Mucosa of descending colon (tissue), 3 donors: Measurements from ENCODE around the gene CRY1. TPM values are rescaled to one million over a fixed set of nuclear protein-coding genes. Genes with fewer than 3 reads are reported as not detected.

ENCODE experiments used
- ATAC-seq: fragments of 200-7000 bp; cut with Tn5 transposase; one replicate; pipeline ENCODE4 v1.9.1; 2020; ENCODE audit warnings: mild to moderate bottlenecking, moderate library complexity
- DNase-seq, 3 donors: peaks; one replicate each; pipeline ENCODE4 v3.0.0-alpha.2; 2020
- H3K36me3 ChIP-seq: fragments of 200-600 bp; one replicate; pipeline ENCODE4 v1.8.0; 2021; ENCODE audit warnings: low read depth, mild to moderate bottlenecking
- H3K4me1 ChIP-seq: fragments of 200-600 bp; one replicate; pipeline ENCODE4 v1.8.0; 2021; ENCODE audit warnings: low read depth, mild to moderate bottlenecking
- H3K4me3 ChIP-seq: fragments of 200-600 bp; one replicate; pipeline ENCODE4 v1.8.0; 2021; ENCODE audit warnings: mild to moderate bottlenecking
- H3K9me3 ChIP-seq: fragments of 200-600 bp; one replicate; pipeline ENCODE4 v1.8.0; 2021; ENCODE audit warnings: mild to moderate bottlenecking
- CTCF ChIP-seq: fragments of 200-600 bp; IDR thresholded peaks from one replicate; pipeline ENCODE4 v1.8.0; 2022; ENCODE audit warnings: antibody characterized with exemption, mild to moderate bottlenecking
- intact Hi-C, 2 donors: fragments of 100-400 bp; cut with DNase I in 1 of 2; cut with micrococcal nuclease in 1 of 2; formaldehyde crosslinking; loops; one replicate each; pipeline versions ENCODE4 v1.11.0 to v1.11.1; 2022; cut with DNase I, micrococcal nuclease
- total RNA-seq, 3 donors: library from RNA; stranded (reverse); fragmentation: NEBNext Ultra II Directional in 2 of 3; extraction: Animal tissue kit (Norgen Biotek cat#: 25700) in 2 of 3; gene quantifications; one replicate each; pipeline versions ENCODE4 v1.2.1 to v1.2.4, GENCODE V29; 2021 to 2023
- donor health status: DM: no; HTN: no; CAD: no; lungs with moderate emphysema.
- donor health status: DM: no; HTN: no; CAD: no.
- donor health status: DM: no; HTN: yes; CAD: no.

CRY1 gene
- total RNA-seq, 3 donors from 2014 or later, result 11.4 to 22.8 (median 15.5) TPM

GRCh38 chr12:107057071-107057834, 36.1 kb downstream of the CRY1 start:
- Histone ChIP-seq H3K4me3 (no peak overlapping the region), H3K36me3 (no peaks in the 10 kb centered on the region), H3K9me3 (peaks cover 12% of the 10 kb centered on the region), H3K4me1 (no peaks in the 10 kb centered on the region)
- intact Hi-C loops, result no loop called here
- TF ChIP-seq CTCF, result no peak
- no peak for DNase-seq
- ATAC-seq, result peak; percentile 29

GRCh38 chr12:107053709-107054108, 39.6 kb downstream of the CRY1 start:
- Histone ChIP-seq H3K4me1 (no peaks in the 10 kb centered on the region), H3K36me3 (no peaks in the 10 kb centered on the region), H3K9me3 (peaks cover 12% of the 10 kb centered on the region), H3K4me3 (no peak overlapping the region)
- no peak for DNase-seq
- intact Hi-C loops, result no loop called here
- TF ChIP-seq CTCF, result no peak
- no peak for ATAC-seq

- intact Hi-C loops, result no loop called here
- no peak overlapping the region for H3K4me3 ChIP-seq
- no peaks in the 10 kb centered on the region for H3K9me3 ChIP-seq
- H3K4me1 ChIP-seq, result no peaks in the 10 kb centered on the region
- no peaks in the 10 kb centered on the region for H3K36me3 ChIP-seq
- ATAC-seq (no peak), DNase-seq (no peak)
- TF ChIP-seq CTCF, result no peak
These were observed 48.2 kb downstream of the CRY1 start for GRCh38 chr12:107045186-107045585.

- no peak for TF ChIP-seq CTCF
- H3K9me3 ChIP-seq, result no peaks in the 10 kb centered on the region
- DNase-seq (peak in 2 of 3 donors; percentile 52 to 81), ATAC-seq (peak; percentile 99)
- intact Hi-C loops, result no loop called here
- no peak overlapping the region for H3K4me3 ChIP-seq
- H3K4me1 ChIP-seq, result no peaks in the 10 kb centered on the region
- H3K36me3 ChIP-seq, result no peaks in the 10 kb centered on the region
These were observed 50.5 kb downstream of the CRY1 start for GRCh38 chr12:107042801-107043200.

- DNase-seq (no peak), ATAC-seq (no peak)
- intact Hi-C loops, result no loop called here
- no peak for TF ChIP-seq CTCF
- Histone ChIP-seq H3K4me1 (no peaks in the 10 kb centered on the region), H3K36me3 (no peaks in the 10 kb centered on the region), H3K9me3 (no peaks in the 10 kb centered on the region), H3K4me3 (no peak overlapping the region)
These were observed 57.6 kb downstream of the CRY1 start for GRCh38 chr12:107035733-107036132.
